Measurements from ENCODE around the gene IFT20.

The IFT20 gene

DNA sequence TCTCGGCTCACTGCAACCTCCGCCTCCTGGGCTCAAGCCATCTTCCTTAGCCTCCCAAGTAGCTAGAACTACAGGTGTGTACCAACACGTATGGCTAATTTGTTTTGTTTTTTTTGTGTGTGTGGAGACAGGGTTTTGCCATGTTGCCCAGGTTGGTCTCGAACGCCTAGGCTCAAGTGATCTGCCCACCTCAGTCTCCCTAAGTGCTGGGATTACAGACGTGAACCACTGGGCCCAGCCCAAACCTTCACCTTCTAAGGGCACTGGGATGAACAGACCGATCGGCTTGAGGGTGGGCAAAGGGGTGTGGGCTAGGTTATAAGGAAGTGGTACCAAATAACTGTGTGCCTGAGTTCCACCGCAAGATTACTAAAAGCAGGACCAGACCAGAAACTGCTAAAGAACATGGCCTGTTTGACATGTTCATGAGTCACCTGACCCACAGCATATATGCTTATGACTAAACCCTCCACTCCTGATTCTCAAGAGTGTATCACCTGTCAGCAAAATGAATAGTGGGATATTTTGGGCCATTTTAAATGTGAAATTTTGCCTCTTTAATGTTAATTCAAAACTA, 8.2 kb downstream of the IFT20 start:
- no peak for TF ChIP-seq YY1 (IDR thresholded peaks at IDR 0.05; ENCODE audit: low read depth)
- TF ChIP-seq NFIC (IDR thresholded peaks at IDR 0.05): no peak
- TF ChIP-seq RAD21 (IDR thresholded peaks at IDR 0.05; ENCODE audit: low read depth): no peak
- TF ChIP-seq, protein P1, sequence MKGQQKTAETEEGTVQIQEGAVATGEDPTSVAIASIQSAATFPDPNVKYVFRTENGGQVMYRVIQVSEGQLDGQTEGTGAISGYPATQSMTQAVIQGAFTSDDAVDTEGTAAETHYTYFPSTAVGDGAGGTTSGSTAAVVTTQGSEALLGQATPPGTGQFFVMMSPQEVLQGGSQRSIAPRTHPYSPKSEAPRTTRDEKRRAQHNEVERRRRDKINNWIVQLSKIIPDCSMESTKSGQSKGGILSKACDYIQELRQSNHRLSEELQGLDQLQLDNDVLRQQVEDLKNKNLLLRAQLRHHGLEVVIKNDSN (IDR thresholded peaks at IDR 0.05): no peak
- TF ChIP-seq TCF12 (IDR thresholded peaks at IDR 0.05; ENCODE audit: low read depth): no peak
- no peak for TF ChIP-seq ZBTB7A (IDR thresholded peaks at IDR 0.05; ENCODE audit: low read depth)
- TF ChIP-seq EGR1 (IDR thresholded peaks at IDR 0.05): no peak
- no peak for TF ChIP-seq CREB1 (IDR thresholded peaks at IDR 0.05; ENCODE audit: low read depth)
- no peak for TF ChIP-seq CEBPB (IDR thresholded peaks at IDR 0.05)
- TF ChIP-seq FOXM1 (IDR thresholded peaks at IDR 0.05; ENCODE audit: borderline replicate concordance, low read depth): no peak
- TF ChIP-seq, protein P2, sequence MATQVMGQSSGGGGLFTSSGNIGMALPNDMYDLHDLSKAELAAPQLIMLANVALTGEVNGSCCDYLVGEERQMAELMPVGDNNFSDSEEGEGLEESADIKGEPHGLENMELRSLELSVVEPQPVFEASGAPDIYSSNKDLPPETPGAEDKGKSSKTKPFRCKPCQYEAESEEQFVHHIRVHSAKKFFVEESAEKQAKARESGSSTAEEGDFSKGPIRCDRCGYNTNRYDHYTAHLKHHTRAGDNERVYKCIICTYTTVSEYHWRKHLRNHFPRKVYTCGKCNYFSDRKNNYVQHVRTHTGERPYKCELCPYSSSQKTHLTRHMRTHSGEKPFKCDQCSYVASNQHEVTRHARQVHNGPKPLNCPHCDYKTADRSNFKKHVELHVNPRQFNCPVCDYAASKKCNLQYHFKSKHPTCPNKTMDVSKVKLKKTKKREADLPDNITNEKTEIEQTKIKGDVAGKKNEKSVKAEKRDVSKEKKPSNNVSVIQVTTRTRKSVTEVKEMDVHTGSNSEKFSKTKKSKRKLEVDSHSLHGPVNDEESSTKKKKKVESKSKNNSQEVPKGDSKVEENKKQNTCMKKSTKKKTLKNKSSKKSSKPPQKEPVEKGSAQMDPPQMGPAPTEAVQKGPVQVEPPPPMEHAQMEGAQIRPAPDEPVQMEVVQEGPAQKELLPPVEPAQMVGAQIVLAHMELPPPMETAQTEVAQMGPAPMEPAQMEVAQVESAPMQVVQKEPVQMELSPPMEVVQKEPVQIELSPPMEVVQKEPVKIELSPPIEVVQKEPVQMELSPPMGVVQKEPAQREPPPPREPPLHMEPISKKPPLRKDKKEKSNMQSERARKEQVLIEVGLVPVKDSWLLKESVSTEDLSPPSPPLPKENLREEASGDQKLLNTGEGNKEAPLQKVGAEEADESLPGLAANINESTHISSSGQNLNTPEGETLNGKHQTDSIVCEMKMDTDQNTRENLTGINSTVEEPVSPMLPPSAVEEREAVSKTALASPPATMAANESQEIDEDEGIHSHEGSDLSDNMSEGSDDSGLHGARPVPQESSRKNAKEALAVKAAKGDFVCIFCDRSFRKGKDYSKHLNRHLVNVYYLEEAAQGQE (IDR thresholded peaks at IDR 0.05; ENCODE audit: low read depth): no peak
- TF ChIP-seq TEAD4 (IDR thresholded peaks at IDR 0.05): no peak
- TF ChIP-seq EP300 (IDR thresholded peaks at IDR 0.05; ENCODE audit: borderline replicate concordance): no peak
- TF ChIP-seq, protein P3, sequence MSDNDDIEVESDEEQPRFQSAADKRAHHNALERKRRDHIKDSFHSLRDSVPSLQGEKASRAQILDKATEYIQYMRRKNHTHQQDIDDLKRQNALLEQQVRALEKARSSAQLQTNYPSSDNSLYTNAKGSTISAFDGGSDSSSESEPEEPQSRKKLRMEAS (IDR thresholded peaks at IDR 0.05): no peak
- TF ChIP-seq TAF1 (IDR thresholded peaks at IDR 0.05; ENCODE audit: low read depth): no peak

DNA sequence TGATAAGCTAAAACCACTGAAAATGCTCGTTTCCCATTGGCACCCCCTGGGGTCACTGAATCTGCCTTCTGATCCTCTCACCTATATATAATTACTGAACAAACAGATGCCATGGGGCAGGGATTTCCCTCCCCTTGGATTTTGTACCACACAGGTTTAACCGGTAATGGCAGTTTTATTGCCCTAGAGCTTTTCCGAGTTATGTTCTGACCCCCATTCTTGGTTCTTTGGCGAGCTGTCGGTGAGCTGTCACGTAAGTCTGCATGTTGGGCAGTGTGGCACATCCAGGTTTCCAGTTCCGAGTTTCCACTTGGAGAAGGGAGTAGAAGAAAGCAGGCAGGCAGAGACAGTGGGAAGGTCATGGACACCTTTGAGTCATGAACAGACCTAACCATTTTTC, 9.2 kb downstream of the IFT20 start:
- TF ChIP-seq FOXM1 (IDR thresholded peaks at IDR 0.05; ENCODE audit: borderline replicate concordance, low read depth): no peak

DNA sequence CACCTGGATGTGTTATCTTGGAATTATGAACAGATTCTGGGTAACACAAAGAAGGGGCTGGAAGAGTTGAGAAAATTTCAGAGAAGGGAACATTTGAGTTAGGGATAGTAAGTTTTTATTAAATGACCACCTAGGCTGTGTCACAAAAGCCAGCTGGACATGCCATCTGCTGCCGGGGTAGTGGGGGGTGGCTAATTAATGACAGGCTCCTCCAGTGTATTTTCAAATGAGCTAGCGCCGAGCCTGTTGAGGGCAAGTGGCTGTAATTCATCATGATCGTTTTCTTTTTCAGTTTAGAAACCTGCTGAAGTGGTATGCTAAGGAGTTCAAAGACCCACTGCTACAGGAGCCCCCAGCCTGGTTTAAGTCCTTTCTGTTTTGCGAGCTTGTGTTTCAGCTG, 10.1 kb downstream of the IFT20 start:
- TF ChIP-seq TEAD4 (IDR thresholded peaks at IDR 0.05): no peak
- TF ChIP-seq CEBPB (IDR thresholded peaks at IDR 0.05): no peak
- no peak for TF ChIP-seq YY1 (IDR thresholded peaks at IDR 0.05; ENCODE audit: low read depth)
- TF ChIP-seq, protein P3 (IDR thresholded peaks at IDR 0.05): no peak
- no peak for TF ChIP-seq NFIC (IDR thresholded peaks at IDR 0.05)
- no peak for TF ChIP-seq TCF12 (IDR thresholded peaks at IDR 0.05; ENCODE audit: low read depth)
- no peak for TF ChIP-seq FOXM1 (IDR thresholded peaks at IDR 0.05; ENCODE audit: borderline replicate concordance, low read depth)
- TF ChIP-seq EGR1 (IDR thresholded peaks at IDR 0.05): no peak
- TF ChIP-seq TAF1 (IDR thresholded peaks at IDR 0.05; ENCODE audit: low read depth): no peak
- no peak for TF ChIP-seq RAD21 (IDR thresholded peaks at IDR 0.05; ENCODE audit: low read depth)
- no peak for TF ChIP-seq CREB1 (IDR thresholded peaks at IDR 0.05; ENCODE audit: low read depth)
- no peak for TF ChIP-seq EP300 (IDR thresholded peaks at IDR 0.05; ENCODE audit: borderline replicate concordance)
- TF ChIP-seq, protein P2 (IDR thresholded peaks at IDR 0.05; ENCODE audit: low read depth): no peak
- TF ChIP-seq, protein P1 (IDR thresholded peaks at IDR 0.05): no peak
- TF ChIP-seq ZBTB7A (IDR thresholded peaks at IDR 0.05; ENCODE audit: low read depth): no peak

DNA sequence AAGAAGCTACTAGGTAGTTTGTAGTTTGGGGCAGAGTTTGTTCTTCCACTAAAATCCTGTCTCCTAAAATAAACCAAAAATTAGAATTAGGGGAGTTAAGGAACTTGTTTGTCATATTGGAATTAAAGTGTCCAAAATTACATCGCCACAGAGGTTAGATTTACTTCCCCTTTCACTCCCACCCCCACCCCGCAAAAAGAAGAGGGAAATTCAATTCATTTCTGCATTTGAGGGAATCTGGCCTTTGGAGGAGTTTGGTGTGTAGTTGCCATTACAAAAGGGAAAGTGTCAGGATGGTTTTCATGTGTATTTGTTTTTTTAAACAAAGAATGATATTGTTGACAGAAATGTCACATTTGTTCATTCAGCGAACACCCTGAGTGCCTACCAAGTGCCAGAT, 10.5 kb downstream of the IFT20 start:
- TF ChIP-seq TEAD4 (IDR thresholded peaks at IDR 0.05) (no peak), CEBPB (IDR thresholded peaks at IDR 0.05) (no peak), CREB1 (IDR thresholded peaks at IDR 0.05; ENCODE audit: low read depth) (no peak), NFIC (IDR thresholded peaks at IDR 0.05) (no peak), RAD21 (IDR thresholded peaks at IDR 0.05; ENCODE audit: low read depth) (no peak)
- TF ChIP-seq, protein P2 (IDR thresholded peaks at IDR 0.05; ENCODE audit: low read depth): no peak

DNA sequence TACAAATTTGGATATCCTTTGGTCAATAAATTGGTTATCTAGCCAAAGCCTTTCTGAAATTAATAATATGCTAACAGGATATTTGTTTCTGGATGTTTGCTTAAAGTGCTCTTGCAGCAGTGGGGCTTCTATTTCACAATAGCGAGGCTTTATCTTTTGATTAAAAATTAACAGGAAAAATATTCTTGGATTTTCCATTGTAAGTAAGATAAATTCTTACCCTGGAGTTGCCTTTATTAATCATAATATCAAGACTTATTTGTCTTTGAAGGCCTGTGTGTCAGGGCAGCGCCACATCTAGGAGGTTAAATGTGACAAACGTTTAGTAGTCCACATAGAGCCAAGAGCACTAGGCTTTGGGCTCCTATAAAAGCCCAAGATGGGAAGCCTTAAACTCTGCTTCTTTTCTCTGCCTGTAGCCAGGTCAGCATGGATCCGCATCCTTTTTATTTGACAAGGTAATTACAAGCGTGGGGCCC, 11.0 kb downstream of the IFT20 start:
- no peak for TF ChIP-seq CREB1 (IDR thresholded peaks at IDR 0.05; ENCODE audit: low read depth)
- TF ChIP-seq YY1 (IDR thresholded peaks at IDR 0.05; ENCODE audit: low read depth): no peak
- TF ChIP-seq TEAD4 (IDR thresholded peaks at IDR 0.05): no peak
- TF ChIP-seq, protein P3 (IDR thresholded peaks at IDR 0.05): no peak
- no peak for TF ChIP-seq RAD21 (IDR thresholded peaks at IDR 0.05; ENCODE audit: low read depth)
- TF ChIP-seq EGR1 (IDR thresholded peaks at IDR 0.05): no peak
- no peak for TF ChIP-seq FOXM1 (IDR thresholded peaks at IDR 0.05; ENCODE audit: borderline replicate concordance, low read depth)
- TF ChIP-seq NFIC (IDR thresholded peaks at IDR 0.05): no peak
- TF ChIP-seq CEBPB (IDR thresholded peaks at IDR 0.05): no peak
- TF ChIP-seq, protein P2 (IDR thresholded peaks at IDR 0.05; ENCODE audit: low read depth): no peak
- TF ChIP-seq TCF12 (IDR thresholded peaks at IDR 0.05; ENCODE audit: low read depth): no peak
- no peak for TF ChIP-seq EP300 (IDR thresholded peaks at IDR 0.05; ENCODE audit: borderline replicate concordance)
- TF ChIP-seq, protein P1 (IDR thresholded peaks at IDR 0.05): no peak

Data from Ishikawa (cell line).